Activated CD4-positive, alpha-beta T cell treated with anti-CD3 and anti-CD28 coated beads, Interleukin-2, amount 50 U/mL, for 1 hour (primary cell): ENCODE data around the gene BEND7.

Experiments used
- DNase-seq: peaks from one replicate; pipeline ENCODE4 v3.0.0-alpha.2; 2020

BEND7 gene

GRCh38 chr10:13518076-13518692, 10.6 kb downstream of the BEND7 start:
- DNase-seq: no peak

GRCh38 chr10:13517675-13518074, 11.1 kb downstream of the BEND7 start:
- no peak for DNase-seq

- DNase-seq: no peak
Observed at GRCh38 chr10:13516176-13516575, 12.6 kb downstream of the BEND7 start.

GRCh38 chr10:13515467-13515866, 13.3 kb downstream of the BEND7 start:
- DNase-seq: no peak

- no peak for DNase-seq
Observed at GRCh38 chr10:13514296-13514695, 14.5 kb downstream of the BEND7 start.

- DNase-seq: no peak
Observed at GRCh38 chr10:13512564-13512963, 16.2 kb downstream of the BEND7 start.

- no peak for DNase-seq
Observed at GRCh38 chr10:13511409-13511808, 17.4 kb downstream of the BEND7 start.

- DNase-seq: no peak
Observed at GRCh38 chr10:13505052-13505680, 23.6 kb downstream of the BEND7 start.

- DNase-seq: no peak
Observed at GRCh38 chr10:13503745-13504463, 24.9 kb downstream of the BEND7 start.

GRCh38 chr10:13502380-13502779, 26.4 kb downstream of the BEND7 start:
- DNase-seq: no peak

GRCh38 chr10:13500201-13500600, 28.6 kb downstream of the BEND7 start:
- DNase-seq: no peak

- no peak for DNase-seq
Observed at GRCh38 chr10:13499150-13499549, 29.7 kb downstream of the BEND7 start.

GRCh38 chr10:13496931-13497330, 31.9 kb downstream of the BEND7 start:
- DNase-seq: no peak

GRCh38 chr10:13496164-13496563, 32.6 kb downstream of the BEND7 start:
- no peak for DNase-seq

GRCh38 chr10:13492493-13493180, 36.2 kb downstream of the BEND7 start:
- DNase-seq: no peak

GRCh38 chr10:13491747-13492360, 37.0 kb downstream of the BEND7 start:
- no peak for DNase-seq

- no peak for DNase-seq
Observed at GRCh38 chr10:13490503-13490902, 38.3 kb downstream of the BEND7 start.

- no peak for DNase-seq
Observed at GRCh38 chr10:13489035-13489599, 39.7 kb downstream of the BEND7 start.

GRCh38 chr10:13485623-13486022, 43.2 kb downstream of the BEND7 start:
- DNase-seq: no peak

- DNase-seq: no peak
Observed at GRCh38 chr10:13483951-13484350, 44.9 kb downstream of the BEND7 start.

GRCh38 chr10:13483073-13483472, 45.7 kb downstream of the BEND7 start:
- no peak for DNase-seq

- no peak for DNase-seq
Observed at GRCh38 chr10:13481690-13482089, 47.1 kb downstream of the BEND7 start.

GRCh38 chr10:13475124-13475523, 53.7 kb downstream of the BEND7 start:
- no peak for DNase-seq
